Brain microvascular endothelial cell (primary cell): Measurements from ENCODE around the gene CHMP2B.

Experiments used
- DNase-seq: peaks from one replicate; pipeline ENCODE4 v3.0.0-alpha.2; 2020
- H3K27ac ChIP-seq: fragments of 250-450 bp; sonication (Bioruptor Pico); 2 replicates; pipeline ENCODE4 v1.5.1; 2020; ENCODE audit warnings: mild to moderate bottlenecking, moderate library complexity
- H3K27me3 ChIP-seq: fragments of 250-450 bp; sonication (Bioruptor Pico); replicated peaks from 2 replicates; pipeline ENCODE4 v1.5.1; 2020; ENCODE audit warnings: mild to moderate bottlenecking
- H3K36me3 ChIP-seq: fragments of 250-450 bp; sonication (Bioruptor Pico); replicated peaks from 2 replicates; pipeline ENCODE4 v1.5.1; 2020; ENCODE audit warnings: mild to moderate bottlenecking
- H3K4me3 ChIP-seq: 2 replicates; pipeline ENCODE4 v1.5.1; 2011; ENCODE audit warnings: low read depth, mild to moderate bottlenecking, control low read depth, low read length, moderate library complexity
- CTCF ChIP-seq: IDR thresholded peaks from 2 replicates; pipeline ENCODE4 v1.5.1; 2011; ENCODE audit warnings: low read depth, mild to moderate bottlenecking, moderate library complexity, low read length, control low read depth, inconsistent platforms; ENCODE audit errors: missing control alignments
- in situ Hi-C: cut with HindIII; loops from 2 replicates; pipeline ENCODE4 v1.10.0; 2017; ENCODE audit warnings: low sequenced_read_pairs, low pct_ligation_motif_present

Gene CHMP2B

GRCh38 chr3:87191175-87191574 is 35.9 kb upstream of the CHMP2B start:
- H3K4me3 ChIP-seq, result no peak overlapping the region
- no peak overlapping the region for H3K27ac ChIP-seq
- no peak for DNase-seq
- H3K27me3 ChIP-seq, result no peaks in the 10 kb centered on the region
- in situ Hi-C loops, result no loop called here
- no peaks in the 10 kb centered on the region for H3K36me3 ChIP-seq
- no peak for TF ChIP-seq CTCF

GRCh38 chr3:87191641-87192040 is 35.5 kb upstream of the CHMP2B start:
- no peak for DNase-seq
- no peak for TF ChIP-seq CTCF
- Histone ChIP-seq H3K36me3 (no peaks in the 10 kb centered on the region), H3K27ac (no peak overlapping the region), H3K4me3 (no peak overlapping the region), H3K27me3 (no peaks in the 10 kb centered on the region)
- in situ Hi-C loops, result no loop called here

- no peak for TF ChIP-seq CTCF
- Histone ChIP-seq H3K27ac (no peak overlapping the region), H3K27me3 (no peaks in the 10 kb centered on the region), H3K4me3 (no peak overlapping the region), H3K36me3 (no peaks in the 10 kb centered on the region)
- DNase-seq, result no peak
- in situ Hi-C loops, result no loop called here
Observed at GRCh38 chr3:87196879-87197278, 30.2 kb upstream of the CHMP2B start.

- no peaks in the 10 kb centered on the region for H3K36me3 ChIP-seq
- no peak for DNase-seq
- no peak for TF ChIP-seq CTCF
- H3K27ac ChIP-seq, result no peak overlapping the region
- no peak overlapping the region for H3K4me3 ChIP-seq
- in situ Hi-C loops, result no loop called here
- H3K27me3 ChIP-seq, result no peaks in the 10 kb centered on the region
Observed at GRCh38 chr3:87197531-87197930, 29.6 kb upstream of the CHMP2B start.

GRCh38 chr3:87198774-87199173 is 28.3 kb upstream of the CHMP2B start:
- in situ Hi-C loops, result no loop called here
- Histone ChIP-seq H3K27me3 (no peaks in the 10 kb centered on the region), H3K4me3 (no peak overlapping the region), H3K36me3 (no peaks in the 10 kb centered on the region), H3K27ac (no peak overlapping the region)
- no peak for DNase-seq
- no peak for TF ChIP-seq CTCF

- no peak for DNase-seq
- no peaks in the 10 kb centered on the region for H3K27me3 ChIP-seq
- H3K4me3 ChIP-seq, result no peak overlapping the region
- no peak overlapping the region for H3K27ac ChIP-seq
- no peak for TF ChIP-seq CTCF
- H3K36me3 ChIP-seq, result no peaks in the 10 kb centered on the region
- in situ Hi-C loops, result no loop called here
Observed at GRCh38 chr3:87199628-87200027, 27.5 kb upstream of the CHMP2B start.
